Keratinocyte (primary cell): ENCODE data around the gene ARHGAP32. TPM values are rescaled to one million over a fixed set of nuclear protein-coding genes. Genes with fewer than 3 reads are reported as not detected.

ENCODE experiments used
- DNase-seq: peaks from one replicate; pipeline ENCODE4 v3.0.0-alpha.2; 2011; ENCODE audit warnings: low read depth, missing footprints, low spot score
- FAIRE-seq: peaks from 2 replicates; lab custom pipeline; 2011; peaks lifted over from hg19 to GRCh38; lab: Jason Lieb, UNC
- H2AFZ ChIP-seq: 2 replicates; pipeline ENCODE4 v1.6.0; 2012; ENCODE audit warnings: low read length, control low read depth, inconsistent platforms; ENCODE audit not compliant: control insufficient read depth
- H3K27ac ChIP-seq: 2 replicates; pipeline ENCODE4 v1.5.1; 2011; ENCODE audit warnings: low read length; ENCODE audit not compliant: control insufficient read depth, insufficient read depth
- H3K27me3 ChIP-seq: 3 replicates; pipeline ENCODE4 v1.6.0; 2011; ENCODE audit warnings: low read length; ENCODE audit not compliant: control insufficient read depth, insufficient read depth; ENCODE audit errors: extremely low read depth
- H3K36me3 ChIP-seq, 2 experiments: 2 replicates in 1 of 2; 3 replicates in 1 of 2; pipeline ENCODE4 v1.5.1; 2011; ENCODE audit warnings: low read length in 2 of 2, mild to moderate bottlenecking in 1 of 2; ENCODE audit not compliant: control insufficient read depth in 2 of 2, insufficient read depth in 2 of 2; ENCODE audit errors: extremely low read depth in 1 of 2
- H3K4me1 ChIP-seq: 3 replicates; pipeline ENCODE4 v1.5.1; 2011; ENCODE audit warnings: low read length; ENCODE audit not compliant: control insufficient read depth, insufficient read depth; ENCODE audit errors: extremely low read depth
- H3K4me2 ChIP-seq: 3 replicates; pipeline ENCODE4 v1.6.0; 2011; ENCODE audit warnings: low read depth, low read length; ENCODE audit not compliant: control insufficient read depth, insufficient read depth; ENCODE audit errors: extremely low read depth
- H3K4me3 ChIP-seq, 3 experiments: fragments of 200-600 bp in 1 of 3; sonication (generic) in 1 of 3; 2 replicates in 2 of 3; 3 replicates in 1 of 3; pipeline ENCODE4 v1.5.1; 2011 to 2016; ENCODE audit warnings: low read length in 3 of 3, mild to moderate bottlenecking in 3 of 3, control low read depth in 2 of 3, inconsistent platforms in 1 of 3, low read depth in 1 of 3, mixed read lengths in 1 of 3, mixed run types in 1 of 3, moderate library complexity in 1 of 3; ENCODE audit not compliant: control insufficient read depth in 2 of 3, insufficient read depth in 2 of 3; ENCODE audit errors: extremely low read depth in 1 of 3
- H3K79me2 ChIP-seq: 2 replicates; pipeline ENCODE4 v1.6.0; 2012; ENCODE audit warnings: low read length; ENCODE audit not compliant: control insufficient read depth, insufficient read depth
- H3K9ac ChIP-seq: 3 replicates; pipeline ENCODE4 v1.6.0; 2011; ENCODE audit warnings: low read length; ENCODE audit not compliant: control insufficient read depth, insufficient read depth; ENCODE audit errors: extremely low read depth
- H3K9me1 ChIP-seq: 3 replicates; pipeline ENCODE4 v1.6.0; 2011; ENCODE audit warnings: low read length; ENCODE audit not compliant: control insufficient read depth, insufficient read depth; ENCODE audit errors: extremely low read depth
- H3K9me3 ChIP-seq: 2 replicates; pipeline ENCODE4 v1.5.1; 2012; ENCODE audit warnings: low read depth, low read length; ENCODE audit not compliant: control insufficient read depth
- H4K20me1 ChIP-seq: 3 replicates; pipeline ENCODE4 v1.6.0; 2011; ENCODE audit warnings: low read length; ENCODE audit not compliant: control insufficient read depth, insufficient read depth; ENCODE audit errors: extremely low read depth
- CTCF ChIP-seq, 3 experiments: IDR thresholded peaks in 1 of 3; conservative IDR thresholded peaks in 1 of 3; optimal IDR thresholded peaks in 1 of 3; 2 replicates in 2 of 3; 3 replicates in 1 of 3; pipeline versions ENCODE3 to v1.5.1; 2011; ENCODE audit warnings: low read length in 3 of 3, mild to moderate bottlenecking in 3 of 3, moderate library complexity in 2 of 3, control low read depth in 1 of 3, inconsistent platforms in 1 of 3; ENCODE audit not compliant: insufficient read depth in 2 of 3; ENCODE audit errors: extremely low read depth in 1 of 3
- EZH2 ChIP-seq: IDR thresholded peaks from one replicate; pipeline ENCODE4 v1.6.1; 2012; ENCODE audit warnings: inconsistent platforms, mild to moderate bottlenecking, low read length, moderate library complexity
- dilution Hi-C: fragments of 300-500 bp; cut with MboI; formaldehyde crosslinking; loops from one replicate; pipeline ENCODE4 v1.7.0; 2020; ENCODE audit warnings: low sequenced_read_pairs; ENCODE audit not compliant: extremely low pct_ligation_motif_present
- polyA plus RNA-seq, 5 experiments: library from polyadenylated mRNA; depleted of rRNA in 3 of 5; stranded (reverse) in 3 of 5; stranded (forward) in 1 of 5; unstranded in 1 of 5; fragments of >200 nt; gene quantifications; 1 replicate in 1 of 5; 2 replicates in 3 of 5; 3 replicates in 1 of 5; pipeline versions ENCODE4 v1.2.1 to v1.2.3, GENCODE V29; 2011 to 2012; ENCODE audit warnings: missing spikeins in 2 of 5, low read depth in 1 of 5, low replicate concordance in 1 of 5

The ARHGAP32 gene
- polyA plus RNA-seq, 1 donor (not counting 4 experiments of a cell fraction or from before 2014, with no cell fraction given) = 10.8 TPM

- FAIRE-seq (no peak), DNase-seq (no peak)
- Histone ChIP-seq H3K36me3 (no peaks in the 10 kb centered on the region), H3K9ac (no peak overlapping the region), H3K27ac (no peak overlapping the region), H3K27me3 (no peaks in the 10 kb centered on the region), H3K79me2 (no peaks in the 10 kb centered on the region), H2AFZ (no peak overlapping the region), H3K4me3 (no peak overlapping the region), H3K9me3 (no peaks in the 10 kb centered on the region), H3K9me1 (no peaks in the 10 kb centered on the region), H3K4me1 (peaks cover 6% of the 10 kb centered on the region), H4K20me1 (no peaks in the 10 kb centered on the region), H3K4me2 (no peak overlapping the region)
- no peak for TF ChIP-seq CTCF (optimal IDR thresholded peaks at IDR 0.05 in 1 of 3, IDR thresholded peaks at IDR 0.05 in 1 of 3, conservative IDR thresholded peaks at IDR 0.05 in 1 of 3; ENCODE audit: extremely low read depth in 1 of 3, insufficient read depth in 2 of 3, low read length in 3 of 3)
- no peak for TF ChIP-seq EZH2
- dilution Hi-C loops = no loop called here
These were observed 16.7 kb upstream of the ARHGAP32 start for GRCh38 chr11:129208863-129209262.

DNA sequence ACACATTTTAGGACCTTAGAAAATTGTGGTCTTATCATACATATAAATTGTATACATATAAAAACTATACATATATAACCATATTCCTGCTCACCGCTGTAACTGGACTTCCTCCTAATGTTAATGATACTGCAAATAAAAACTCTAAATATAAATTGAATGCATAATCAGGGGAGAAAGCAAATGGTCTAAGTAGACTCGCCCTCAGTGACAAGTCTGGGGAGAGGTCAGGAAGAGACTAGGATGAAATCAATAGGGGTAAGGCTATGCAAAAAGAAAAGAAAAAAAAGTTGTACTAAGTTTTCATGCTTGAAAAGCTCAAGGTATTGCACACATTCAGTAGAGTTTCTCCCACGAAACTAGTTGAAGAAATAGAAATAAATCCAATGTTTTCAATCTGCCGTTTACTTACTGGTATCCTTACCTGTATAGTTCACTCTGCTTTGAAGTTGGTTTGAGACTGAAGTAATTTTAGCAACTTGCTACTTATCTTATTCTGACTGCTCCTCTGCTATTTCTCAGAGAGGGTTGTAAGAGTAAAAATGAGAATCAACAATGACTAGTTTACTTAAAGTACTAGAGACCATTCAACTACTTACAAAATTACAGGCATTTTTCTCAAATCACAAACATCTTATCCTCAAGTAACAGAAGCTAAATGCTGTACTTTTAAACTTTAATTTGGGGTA lies 12.2 kb upstream of the ARHGAP32 start:
- H3K9ac ChIP-seq = no peak overlapping the region
- H4K20me1 ChIP-seq = no peaks in the 10 kb centered on the region
- H3K27me3 ChIP-seq = no peaks in the 10 kb centered on the region
- no peak for DNase-seq
- H3K4me3 ChIP-seq = no peak overlapping the region
- no peak for FAIRE-seq
- H3K36me3 ChIP-seq = no peaks in the 10 kb centered on the region
- no peaks in the 10 kb centered on the region for H3K79me2 ChIP-seq
- H3K27ac ChIP-seq = no peak overlapping the region
- H3K4me2 ChIP-seq = no peak overlapping the region
- no peak overlapping the region for H2AFZ ChIP-seq
- no peaks in the 10 kb centered on the region for H3K9me1 ChIP-seq
- no peaks in the 10 kb centered on the region for H3K9me3 ChIP-seq
- peaks cover 2% of the 10 kb centered on the region for H3K4me1 ChIP-seq
- dilution Hi-C loops = no loop called here
- no peak for TF ChIP-seq EZH2
- no peak for TF ChIP-seq CTCF (optimal IDR thresholded peaks at IDR 0.05 in 1 of 3, IDR thresholded peaks at IDR 0.05 in 1 of 3, conservative IDR thresholded peaks at IDR 0.05 in 1 of 3; ENCODE audit: extremely low read depth in 1 of 3, insufficient read depth in 2 of 3, low read length in 3 of 3)
